CD1c-positive myeloid dendritic cell (primary cell): ENCODE results near the gene DAAM2.

Experiments used
- DNase-seq: peaks from one replicate; pipeline ENCODE4 v3.0.0-alpha.2; 2016; ENCODE audit errors: extremely low spot score

The DAAM2 gene

GRCh38 chr6:39909701-39910100 lies 117.5 kb downstream of the DAAM2 start:
- no peak for DNase-seq

GRCh38 chr6:39910164-39910563 lies 118.0 kb downstream of the DAAM2 start:
- no peak for DNase-seq

- no peak for DNase-seq
These were observed 118.6 kb downstream of the DAAM2 start for GRCh38 chr6:39910744-39911143.

GRCh38 chr6:39911513-39912125 lies 119.4 kb downstream of the DAAM2 start:
- no peak for DNase-seq

- no peak for DNase-seq
These were observed 120.3 kb downstream of the DAAM2 start for GRCh38 chr6:39912446-39912845.

- no peak for DNase-seq
These were observed 121.3 kb downstream of the DAAM2 start for GRCh38 chr6:39913391-39913916.

- no peak for DNase-seq
These were observed 122.1 kb downstream of the DAAM2 start for GRCh38 chr6:39914239-39914638.

- DNase-seq: no peak
These were observed 123.7 kb downstream of the DAAM2 start for GRCh38 chr6:39915866-39916265.

- DNase-seq: no peak
These were observed 125.2 kb downstream of the DAAM2 start for GRCh38 chr6:39917329-39917728.

- no peak for DNase-seq
These were observed 125.8 kb downstream of the DAAM2 start for GRCh38 chr6:39917981-39918380.

GRCh38 chr6:39918831-39919230 lies 126.7 kb downstream of the DAAM2 start:
- DNase-seq: no peak

- DNase-seq: no peak
These were observed 128.0 kb downstream of the DAAM2 start for GRCh38 chr6:39920157-39920556.

- DNase-seq: no peak
These were observed 130.6 kb downstream of the DAAM2 start for GRCh38 chr6:39922821-39923220.

- no peak for DNase-seq
These were observed 131.2 kb downstream of the DAAM2 start for GRCh38 chr6:39923394-39923793.

GRCh38 chr6:39923861-39924260 lies 131.7 kb downstream of the DAAM2 start:
- DNase-seq: no peak

GRCh38 chr6:39924283-39924682 lies 132.1 kb downstream of the DAAM2 start:
- no peak for DNase-seq

GRCh38 chr6:39925191-39925930 lies 133.2 kb downstream of the DAAM2 start:
- no peak for DNase-seq

- no peak for DNase-seq
These were observed 133.7 kb downstream of the DAAM2 start for GRCh38 chr6:39925931-39926290.

GRCh38 chr6:39926668-39927067 lies 134.5 kb downstream of the DAAM2 start:
- DNase-seq: no peak

GRCh38 chr6:39927159-39927558 lies 135.0 kb downstream of the DAAM2 start:
- no peak for DNase-seq

GRCh38 chr6:39929039-39929732 lies 137.0 kb downstream of the DAAM2 start:
- no peak for DNase-seq

GRCh38 chr6:39929733-39930461 lies 137.7 kb downstream of the DAAM2 start:
- DNase-seq: no peak
